Mesendoderm (in vitro differentiated cells): Measurements from ENCODE around the gene TMEM132D.

Source experiments
- DNase-seq: peaks from one replicate; pipeline ENCODE4 v3.0.0; 2013
- H2AK5ac ChIP-seq: 2 replicates; pipeline ENCODE4 v1.6.1; 2013; ENCODE audit warnings: low read length, inconsistent platforms
- H2BK120ac ChIP-seq: 2 replicates; pipeline ENCODE4 v1.6.1; 2013; ENCODE audit warnings: low read depth, mild to moderate bottlenecking, low read length, moderate library complexity, mixed read lengths
- H2BK15ac ChIP-seq: replicated peaks from 2 replicates; pipeline ENCODE4 v1.6.1; 2013; ENCODE audit warnings: low read depth, mild to moderate bottlenecking, moderate library complexity
- H2BK5ac ChIP-seq: 2 replicates; pipeline ENCODE4 v1.6.1; 2013; ENCODE audit warnings: low read length, inconsistent platforms
- H3K18ac ChIP-seq: 2 replicates; pipeline ENCODE4 v1.6.1; 2013; ENCODE audit warnings: mild to moderate bottlenecking, low read length, mixed read lengths
- H3K23ac ChIP-seq: one replicate; pipeline ENCODE4 v1.6.1; 2013; ENCODE audit warnings: low read length
- H3K27ac ChIP-seq: 2 replicates; pipeline ENCODE4 v1.5.1; 2013; ENCODE audit warnings: low read depth, mild to moderate bottlenecking, inconsistent platforms, low read length, moderate library complexity
- H3K27me3 ChIP-seq: 2 replicates; pipeline ENCODE4 v1.6.1; 2013; ENCODE audit warnings: low read length, control low read depth, mild to moderate bottlenecking, inconsistent platforms; ENCODE audit not compliant: insufficient read depth, poor library complexity
- H3K36me3 ChIP-seq: 2 replicates; pipeline ENCODE4 v1.6.1; 2013; ENCODE audit warnings: low read length, inconsistent platforms; ENCODE audit not compliant: control insufficient read depth, insufficient read depth
- H3K4ac ChIP-seq: one replicate; pipeline ENCODE4 v1.6.1; 2013; ENCODE audit warnings: low read depth, mild to moderate bottlenecking, low read length, moderate library complexity
- H3K4me1 ChIP-seq: 2 replicates; pipeline ENCODE4 v1.6.1; 2013; ENCODE audit warnings: low read depth, low read length, inconsistent platforms; ENCODE audit not compliant: control insufficient read depth
- H3K4me2 ChIP-seq: 2 replicates; pipeline ENCODE4 v1.6.1; 2013; ENCODE audit warnings: low read length
- H3K4me3 ChIP-seq: 2 replicates; pipeline ENCODE4 v1.5.1; 2013; ENCODE audit warnings: mild to moderate bottlenecking, low read length
- H3K56ac ChIP-seq: one replicate; pipeline ENCODE4 v1.6.1; 2013; ENCODE audit warnings: low read length
- H3K79me1 ChIP-seq: 2 replicates; pipeline ENCODE4 v1.6.1; 2013; ENCODE audit warnings: low read length, inconsistent platforms
- H3K79me2 ChIP-seq: 2 replicates; pipeline ENCODE4 v1.6.1; 2013; ENCODE audit warnings: mild to moderate bottlenecking, low read length; ENCODE audit not compliant: control insufficient read depth, insufficient read depth
- H3K9ac ChIP-seq: 2 replicates; pipeline ENCODE4 v1.6.1; 2013; ENCODE audit warnings: low read length, inconsistent platforms
- H4K5ac ChIP-seq: one replicate; pipeline ENCODE4 v1.6.1; 2013; ENCODE audit warnings: low read length
- H4K8ac ChIP-seq: one replicate; pipeline ENCODE4 v1.6.1; 2013; ENCODE audit warnings: low read depth, mild to moderate bottlenecking, control low read depth, low read length, moderate library complexity
- WGBS: extraction: QIAGEN DNeasy Blood & Tissue Kit; methylation state at CpG from one replicate; pipeline ENCODE4 v1.1.7; 2013; ENCODE audit warnings: low lambda C conversion rate, missing lambda C conversion rate; ENCODE audit not compliant: insufficient coverage; ENCODE audit errors: extremely low coverage; 5-methylcytosine and 5-hydroxymethylcytosine counted together

Gene TMEM132D

GRCh38 chr12:129928643-129929042 is 24.8 kb upstream of the TMEM132D start:
- Histone ChIP-seq H3K36me3 (no peaks in the 10 kb centered on the region), H3K23ac (no peak overlapping the region), H3K79me1 (no peaks in the 10 kb centered on the region), H2BK15ac (no peak overlapping the region), H3K4me2 (no peak overlapping the region), H4K5ac (no peak overlapping the region), H3K79me2 (no peaks in the 10 kb centered on the region), H3K4me1 (no peaks in the 10 kb centered on the region), H3K4ac (no peak overlapping the region), H2BK120ac (no peak overlapping the region), H3K18ac (no peak overlapping the region), H3K27ac (no peak overlapping the region), H3K4me3 (no peak overlapping the region), H2BK5ac (no peak overlapping the region), H3K56ac (no peak overlapping the region), H3K27me3 (no peaks in the 10 kb centered on the region), H4K8ac (no peak overlapping the region), H2AK5ac (no peak overlapping the region), H3K9ac (no peak overlapping the region)
- DNase-seq = no peak
- no CpG with 5 or more reads among the region's 4 CpGs for WGBS

DNA sequence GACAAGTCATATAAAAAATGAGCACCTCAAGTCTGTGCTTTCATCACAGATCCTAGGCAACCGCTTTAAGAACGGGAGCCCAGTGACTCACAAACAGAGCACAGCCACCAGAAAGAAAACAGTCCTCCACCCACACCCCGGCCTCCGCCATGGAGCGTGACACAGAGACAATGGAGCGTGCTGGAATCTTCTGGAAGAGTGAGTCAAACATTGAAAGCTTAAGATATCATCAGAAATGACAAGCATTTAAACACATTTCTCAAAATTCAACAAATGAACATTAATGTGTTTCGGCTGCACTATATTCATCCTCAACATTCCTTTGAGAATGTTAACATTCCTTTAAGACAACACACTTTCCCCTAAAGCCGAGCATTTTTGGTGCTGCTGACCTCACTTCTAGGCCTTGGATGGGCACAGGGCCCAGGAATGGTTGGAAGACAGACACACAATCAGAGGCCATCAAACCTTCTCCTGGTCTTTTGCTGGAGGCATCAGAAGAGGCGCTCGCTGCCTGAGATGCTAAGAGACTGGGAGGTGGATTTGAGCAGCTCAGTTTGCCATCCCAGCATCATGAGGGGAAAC is 23.6 kb upstream of the TMEM132D start:
- Histone ChIP-seq H2AK5ac (no peak overlapping the region), H3K4me3 (no peak overlapping the region), H3K4me1 (no peaks in the 10 kb centered on the region), H2BK5ac (no peak overlapping the region), H4K8ac (no peak overlapping the region), H2BK15ac (no peak overlapping the region), H3K18ac (no peak overlapping the region), H3K27me3 (no peaks in the 10 kb centered on the region), H4K5ac (no peak overlapping the region), H3K56ac (no peak overlapping the region), H3K79me1 (no peaks in the 10 kb centered on the region), H3K36me3 (no peaks in the 10 kb centered on the region), H3K79me2 (no peaks in the 10 kb centered on the region), H3K4me2 (no peak overlapping the region), H3K4ac (no peak overlapping the region), H3K9ac (no peak overlapping the region), H2BK120ac (no peak overlapping the region), H3K27ac (no peak overlapping the region), H3K23ac (no peak overlapping the region)
- DNase-seq = no peak
- 100% methylated on average over 1 of the region's 10 CpGs for WGBS

GRCh38 chr12:129911428-129912049 is 7.7 kb upstream of the TMEM132D start:
- H3K27me3 ChIP-seq = no peaks in the 10 kb centered on the region

GRCh38 chr12:129909051-129910020 is 5.5 kb upstream of the TMEM132D start:
- H3K36me3 ChIP-seq = no peaks in the 10 kb centered on the region
- no peak overlapping the region for H2BK15ac ChIP-seq
- H3K27ac ChIP-seq = no peak overlapping the region
- H2BK5ac ChIP-seq = no peak overlapping the region
- H3K56ac ChIP-seq = no peak overlapping the region
- H3K9ac ChIP-seq = no peak overlapping the region
- DNase-seq = no peak
- peaks cover 4% of the 10 kb centered on the region for H3K27me3 ChIP-seq
- H3K18ac ChIP-seq = no peak overlapping the region
- H3K4me3 ChIP-seq = no peak overlapping the region
- H3K4ac ChIP-seq = no peak overlapping the region
- H3K23ac ChIP-seq = no peak overlapping the region
- no peaks in the 10 kb centered on the region for H3K79me2 ChIP-seq
- no CpG with 5 or more reads among the region's 22 CpGs for WGBS
- no peaks in the 10 kb centered on the region for H3K4me1 ChIP-seq
- no peaks in the 10 kb centered on the region for H3K79me1 ChIP-seq
- no peak overlapping the region for H4K8ac ChIP-seq
- H2AK5ac ChIP-seq = no peak overlapping the region
- H2BK120ac ChIP-seq = no peak overlapping the region
- H4K5ac ChIP-seq = no peak overlapping the region
- no peak overlapping the region for H3K4me2 ChIP-seq

More at GRCh38 chr12:129911428-129912049, 7.7 kb upstream of the TMEM132D start:
- no peak overlapping the region for H2BK5ac ChIP-seq
- H3K4me2 ChIP-seq = no peak overlapping the region
- no peak overlapping the region for H3K23ac ChIP-seq
- no peak overlapping the region for H3K4ac ChIP-seq
- H3K79me2 ChIP-seq = no peaks in the 10 kb centered on the region
- H2BK120ac ChIP-seq = no peak overlapping the region
- no peak overlapping the region for H3K27ac ChIP-seq
- H3K56ac ChIP-seq = no peak overlapping the region
- no CpG with 5 or more reads among the region's 8 CpGs for WGBS
- H3K36me3 ChIP-seq = no peaks in the 10 kb centered on the region
- H2BK15ac ChIP-seq = no peak overlapping the region
- peak; percentile 61 for DNase-seq
- no peak overlapping the region for H4K8ac ChIP-seq
- H3K18ac ChIP-seq = no peak overlapping the region
- no peaks in the 10 kb centered on the region for H3K79me1 ChIP-seq
- no peak overlapping the region for H2AK5ac ChIP-seq
- no peak overlapping the region for H4K5ac ChIP-seq
- no peaks in the 10 kb centered on the region for H3K4me1 ChIP-seq
- H3K4me3 ChIP-seq = no peak overlapping the region
- no peak overlapping the region for H3K9ac ChIP-seq

GRCh38 chr12:129903092-129903945 is 506 bp downstream of the TMEM132D start:
- no peak overlapping the region for H4K8ac ChIP-seq
- peak overlapping the region; percentile 94 for H3K18ac ChIP-seq
- H4K5ac ChIP-seq = no peak overlapping the region
- H3K79me1 ChIP-seq = peaks cover 10% of the 10 kb centered on the region
- H3K36me3 ChIP-seq = no peaks in the 10 kb centered on the region
- no peak overlapping the region for H2BK15ac ChIP-seq
- H2AK5ac ChIP-seq = no peak overlapping the region
- peak overlapping the region; percentile 89 for H3K56ac ChIP-seq
- H2BK5ac ChIP-seq = no peak overlapping the region
- peaks cover 4% of the 10 kb centered on the region for H3K27me3 ChIP-seq
- DNase-seq = peak; percentile 63
- H3K4me1 ChIP-seq = no peaks in the 10 kb centered on the region
- peaks cover 12% of the 10 kb centered on the region for H3K79me2 ChIP-seq
- H3K9ac ChIP-seq = peak overlapping the region; percentile 81
- no peak overlapping the region for H3K27ac ChIP-seq
- H3K4me2 ChIP-seq = peak overlapping the region; percentile 70
- H3K4ac ChIP-seq = peak overlapping the region; percentile 93
- H3K23ac ChIP-seq = peak overlapping the region; percentile 85
- H2BK120ac ChIP-seq = peak overlapping the region; percentile 51
- H3K4me3 ChIP-seq = peak overlapping the region; percentile 60
- WGBS = no CpG with 5 or more reads among the region's 93 CpGs
